ENCODE data around the gene SRSF8.

- TF ChIP-seq POLR2AphosphoS5 (IDR thresholded peaks at IDR 0.05; ENCODE audit: low read depth, low read length) = no peak
- TF ChIP-seq EZH2 (IDR thresholded peaks at IDR 0.05) = no peak
- TF ChIP-seq POLR2A (IDR thresholded peaks at IDR 0.05; ENCODE audit: borderline replicate concordance, extremely low read depth, insufficient read depth, insufficient read length) = no peak
- no peak for TF ChIP-seq CEBPB (IDR thresholded peaks at IDR 0.05; ENCODE audit: low read depth)
- TF ChIP-seq TCF7L2 (IDR thresholded peaks at IDR 0.05; ENCODE audit: borderline replicate concordance, extremely low read depth, insufficient read depth, insufficient read length) = no peak
- no peak for TF ChIP-seq YY1 (IDR thresholded peaks at IDR 0.05; ENCODE audit: extremely low read depth, insufficient replicate concordance, low read depth, low read length)
Measured at GRCh38 chr11:95111923-95112540, 45.3 kb downstream of the SRSF8 start.
